Tongue (tissue), 2 donors: Measurements from ENCODE around the gene ELK1. TPM values are rescaled to one million over a fixed set of nuclear protein-coding genes. Genes with fewer than 3 reads are reported as not detected.
A peak's percentile ranks its signal among the peaks of the same experiment; 100 is the strongest.

Experiments used
- DNase-seq: peaks from one replicate; pipeline ENCODE4 v3.0.0-alpha.2; 2015
- total RNA-seq: library from RNA; depleted of rRNA; stranded (reverse); fragments of >200 nt; gene quantifications from one replicate; pipeline ENCODE4 v1.2.3, GENCODE V29; 2014

Gene ELK1
- total RNA-seq, 1 donor from 2014 or later, result 16.2 TPM

GRCh38 chrX:47645530-47645929 is 4.8 kb downstream of the ELK1 start:
- DNase-seq, result no peak

GRCh38 chrX:47644557-47645091 is 5.7 kb downstream of the ELK1 start:
- peak; percentile 33 for DNase-seq

- DNase-seq, result peak; percentile 28
These were observed 6.4 kb downstream of the ELK1 start for GRCh38 chrX:47643926-47644325.

- DNase-seq, result no peak
These were observed 11.5 kb downstream of the ELK1 start for GRCh38 chrX:47638816-47639215.

- DNase-seq, result peak; percentile 19
These were observed 12.7 kb downstream of the ELK1 start for GRCh38 chrX:47637546-47638195.

- DNase-seq, result no peak
These were observed 15.3 kb downstream of the ELK1 start for GRCh38 chrX:47634871-47635575.

- no peak for DNase-seq
These were observed 16.4 kb downstream of the ELK1 start for GRCh38 chrX:47633689-47634590.

GRCh38 chrX:47632666-47633065 is 17.7 kb downstream of the ELK1 start:
- DNase-seq, result no peak

GRCh38 chrX:47631676-47632075 is 18.7 kb downstream of the ELK1 start:
- no peak for DNase-seq

GRCh38 chrX:47629419-47630200 is 20.8 kb downstream of the ELK1 start, which contains the start of gene CFP:
TSS of gene CFP (minus strand) at chrX:47629930. CDS start at chrX:47629844, 86 bp downstream.
- no peak for DNase-seq

- DNase-seq, result no peak
These were observed 21.4 kb downstream of the ELK1 start for GRCh38 chrX:47628982-47629381.

GRCh38 chrX:47625365-47625764 is 25.0 kb downstream of the ELK1 start:
- DNase-seq, result no peak

GRCh38 chrX:47623540-47624027 is 26.8 kb downstream of the ELK1 start:
- DNase-seq, result peak; percentile 83

- no peak for DNase-seq
These were observed 28.5 kb downstream of the ELK1 start for GRCh38 chrX:47621851-47622250.

GRCh38 chrX:47620303-47620685 is 30.1 kb downstream of the ELK1 start:
- DNase-seq, result no peak

- peak; percentile 87 for DNase-seq
These were observed 30.7 kb downstream of the ELK1 start, which contains the start of gene SYN1 for GRCh38 chrX:47619486-47620302. TSS of gene SYN1 (minus strand) at chrX:47619857. CDS start at chrX:47619728, 129 bp downstream.

- DNase-seq, result no peak
These were observed 31.4 kb downstream of the ELK1 start for GRCh38 chrX:47618923-47619485.

- DNase-seq, result no peak
These were observed 35.7 kb downstream of the ELK1 start for GRCh38 chrX:47614618-47615017.

GRCh38 chrX:47613082-47613481 is 37.3 kb downstream of the ELK1 start:
- DNase-seq, result no peak

GRCh38 chrX:47612418-47612817 is 37.9 kb downstream of the ELK1 start:
- DNase-seq, result no peak
